K562 (cell line): Measurements from ENCODE around the gene CIAO3. TPM values are rescaled to one million over a fixed set of nuclear protein-coding genes. Genes with fewer than 3 reads are reported as not detected.

Experiments used
- BACH1 ChIP-seq: fragments of 200-800 bp; sonication (Bioruptor generic); IDR thresholded peaks from 2 replicates; pipeline ENCODE4 v1.6.1; 2016; ENCODE audit warnings: missing genetic modification characterization, missing compliant biosample characterization
- BMI1 ChIP-seq: fragments of 150-350 bp; IDR thresholded peaks from 2 replicates; pipeline ENCODE4 v1.6.1; 2014; ENCODE audit warnings: low read length
- CLOCK ChIP-seq: fragments of 250-450 bp; sonication (Bioruptor Pico); IDR thresholded peaks from 2 replicates; pipeline ENCODE4 v1.4.0; 2020; ENCODE audit warnings: mild to moderate bottlenecking, moderate library complexity, borderline replicate concordance
- COPS2 ChIP-seq: fragments of 450-650 bp; conservative IDR thresholded peaks from 2 replicates; pipeline ENCODE4 v1.6.1; 2016; ENCODE audit warnings: mild to moderate bottlenecking, moderate library complexity
- CREB1 ChIP-seq, 2 experiments: sonication (generic) in 1 of 2; formaldehyde crosslinking in 1 of 2; IDR thresholded peaks; 2 replicates each; pipeline versions ENCODE4 v1.6.1 to v1.8.0; 2012 to 2022; ENCODE audit warnings: inconsistent platforms in 1 of 2, mild to moderate bottlenecking in 1 of 2, missing genetic modification reagents in 1 of 2, moderate library complexity in 1 of 2
- E2F4 ChIP-seq: sonication (generic); formaldehyde crosslinking; IDR thresholded peaks from 2 replicates; pipeline ENCODE4 v1.8.0; 2022; ENCODE audit warnings: mild to moderate bottlenecking, low read depth, missing genetic modification reagents
- FOXP1 ChIP-seq: sonication (generic); formaldehyde crosslinking; IDR thresholded peaks from 2 replicates; pipeline ENCODE4 v1.8.0; 2022; ENCODE audit warnings: mild to moderate bottlenecking, missing genetic modification reagents
- HDAC3 ChIP-seq: fragments of 450-650 bp; IDR thresholded peaks from 2 replicates; pipeline ENCODE4 v1.6.1; 2018; ENCODE audit warnings: borderline replicate concordance, mild to moderate bottlenecking, moderate library complexity; ENCODE audit not compliant: partially characterized antibody
- HDAC6 ChIP-seq: IDR thresholded peaks from 2 replicates; pipeline ENCODE4 v1.6.1; 2012; ENCODE audit warnings: low read depth, mild to moderate bottlenecking, control low read depth, inconsistent platforms, low read length, moderate library complexity
- HMG20B ChIP-seq: fragments of 250-450 bp; sonication (Bioruptor Pico); IDR thresholded peaks from 2 replicates; pipeline ENCODE4 v1.5.0; 2021; ENCODE audit warnings: mild to moderate bottlenecking
- NBN ChIP-seq: fragments of 450-650 bp; IDR thresholded peaks from 2 replicates; pipeline ENCODE4 v1.6.1; 2016; ENCODE audit warnings: low read depth, mild to moderate bottlenecking
- NELFE ChIP-seq: IDR thresholded peaks from 2 replicates; pipeline ENCODE4 v1.6.1; 2011; ENCODE audit warnings: mild to moderate bottlenecking; ENCODE audit not compliant: insufficient read depth, insufficient read length
- PBX2 ChIP-seq, 2 experiments: IDR thresholded peaks in 1 of 2; conservative IDR thresholded peaks in 1 of 2; 2 replicates each; pipeline ENCODE4 v1.6.1; 2016; ENCODE audit warnings: low read depth in 2 of 2, mild to moderate bottlenecking in 1 of 2, missing compliant biosample characterization in 1 of 2, missing genetic modification characterization in 1 of 2, moderate library complexity in 1 of 2
- RBFOX2 ChIP-seq: fragments of 200-400 bp; formaldehyde crosslinking; IDR thresholded peaks from 2 replicates; pipeline ENCODE4 v1.6.1; 2017; ENCODE audit warnings: low read depth, mild to moderate bottlenecking, low read length, moderate library complexity
- RCOR1 ChIP-seq, 2 experiments: IDR thresholded peaks; 2 replicates each; pipeline ENCODE4 v1.6.1; 2012; ENCODE audit warnings: low read depth in 2 of 2, low read length in 2 of 2, borderline replicate concordance in 1 of 2, improper control_type of control experiment in 1 of 2
- SIRT6 ChIP-seq: IDR thresholded peaks from one replicate; pipeline ENCODE4 v1.6.1; 2012; ENCODE audit warnings: low read depth, mild to moderate bottlenecking, control low read depth, inconsistent platforms, low read length, moderate library complexity
- SNRNP70 ChIP-seq: fragments of 200-400 bp; formaldehyde crosslinking; optimal IDR thresholded peaks from 2 replicates; pipeline ENCODE3; 2017; ENCODE audit warnings: low read depth, low read length
- SPI1 ChIP-seq: IDR thresholded peaks from 2 replicates; pipeline ENCODE4 v1.6.1; 2011; ENCODE audit warnings: low read depth, low read length, control low read depth, borderline replicate concordance
- SRSF9 ChIP-seq: fragments of 200-400 bp; formaldehyde crosslinking; IDR thresholded peaks from 2 replicates; pipeline ENCODE4 v1.6.1; 2017; ENCODE audit warnings: low read depth, low read length, borderline replicate concordance
- STAT5A ChIP-seq: IDR thresholded peaks from 2 replicates; pipeline ENCODE4 v1.6.1; 2012; ENCODE audit warnings: low read length, inconsistent platforms, borderline replicate concordance
- ZNF77 ChIP-seq: fragments of 250-450 bp; sonication (Bioruptor Pico); IDR thresholded peaks from 2 replicates; pipeline ENCODE4 v1.5.0; 2020
- polyA plus RNA-seq, 8 experiments: library from polyadenylated mRNA; depleted of rRNA in 4 of 8; stranded (reverse) in 5 of 8; unstranded in 3 of 8; fragments of >200 nt; fragmentation: Nextera tagmentation in 2 of 8; fragmentation: Illumina TruSeq in 1 of 8; extraction: Ambion mirVana in 2 of 8; extraction: Trizol in 1 of 8; gene quantifications; 2 replicates each; pipeline versions ENCODE4 v1.2.1 to v1.2.3, GENCODE V29; 2011 to 2014; ENCODE audit warnings: inconsistent platforms in 1 of 8, missing spikeins in 1 of 8
- total RNA-seq, 7 experiments: library from RNA; depleted of rRNA in 6 of 7; stranded (reverse); fragments of >200 nt in 6 of 7; fragmentation: Illumina TruSeq in 2 of 7; extraction: Trizol in 2 of 7; gene quantifications; 2 replicates each; pipeline versions ENCODE4 v1.2.1 to v1.2.3, GENCODE V29; 2011 to 2021; ENCODE audit warnings: low replicate concordance in 1 of 7

The CIAO3 gene
- total and polyA plus RNA-seq, 9 of the 15 experiments (the other 6 are each of a cell fraction or from before 2014, with no cell fraction given) = 2.2 to 35.6 (median 18.7) TPM

GRCh38 chr16:715477-716199 is 25.2 kb downstream of the CIAO3 start (continued):
- TF ChIP-seq STAT5A (no peak), CLOCK (CRISPR knock-in tag) (no peak), RCOR1 (IDR thresholded peaks at IDR 0.05; ENCODE audit: borderline replicate concordance in 1 of 2, low read depth in 2 of 2, low read length in 2 of 2) (0 out of 4 replicates have a peak, but pooled peaks of 1 of the 2 experiments have one; percentile 4), E2F4 (CRISPR knock-in tag) (no peak), HMG20B (CRISPR knock-in tag) (no peak), NELFE (no peak), SRSF9 (no peak), HDAC6 (no peak), NBN (no peak), RBFOX2 (0 out of 2 replicates have a peak, but pooled peaks have one; percentile 11), CREB1 (IDR thresholded peaks at IDR 0.05) (no peak), CREB1 (CRISPR knock-in tag; IDR thresholded peaks at IDR 0.05) (0 out of 2 replicates have a peak, but pooled peaks have one; percentile 27), BACH1 (tag) (no peak), SNRNP70 (no peak), ZNF77 (CRISPR knock-in tag) (no peak), FOXP1 (CRISPR knock-in tag) (no peak), PBX2 (CRISPR knock-in tag; IDR thresholded peaks at IDR 0.05; ENCODE audit: low read depth) (no peak), PBX2 (tag; conservative IDR thresholded peaks at IDR 0.05; ENCODE audit: low read depth) (no peak), SPI1 (no peak), HDAC3 (no peak), COPS2 (no peak), BMI1 (no peak), SIRT6 (no peak)
